ENCODE data around the gene ENOX2.

GRCh38 chrX:130716346-130716745 is 186.7 kb downstream of the ENOX2 start:
- TF ChIP-seq POLR2A (IDR thresholded peaks at IDR 0.05) (no peak), CTCF (IDR thresholded peaks at IDR 0.05) (no peak), POLR2AphosphoS5 (IDR thresholded peaks at IDR 0.05) (no peak), EP300 (IDR thresholded peaks at IDR 0.05; ENCODE audit: low read depth) (no peak)
